LNCaP clone FGC (cell line): ENCODE data around the gene PTK6.

Experiments
- DNase-seq: peaks from one replicate; pipeline ENCODE4 v3.0.0-alpha.2; 2011; ENCODE audit warnings: low read depth
- H3K4me3 ChIP-seq: 2 replicates; pipeline ENCODE4 v1.5.1; 2011; ENCODE audit warnings: mild to moderate bottlenecking, low read depth, low read length, control low read depth
- TF ChIP-seq, protein P1 (sequence below): IDR thresholded peaks from 2 replicates; pipeline ENCODE4 v1.5.1; 2012; ENCODE audit warnings: mild to moderate bottlenecking; ENCODE audit not compliant: control insufficient read depth, insufficient read depth; ENCODE audit errors: extremely low read depth

Gene PTK6

DNA sequence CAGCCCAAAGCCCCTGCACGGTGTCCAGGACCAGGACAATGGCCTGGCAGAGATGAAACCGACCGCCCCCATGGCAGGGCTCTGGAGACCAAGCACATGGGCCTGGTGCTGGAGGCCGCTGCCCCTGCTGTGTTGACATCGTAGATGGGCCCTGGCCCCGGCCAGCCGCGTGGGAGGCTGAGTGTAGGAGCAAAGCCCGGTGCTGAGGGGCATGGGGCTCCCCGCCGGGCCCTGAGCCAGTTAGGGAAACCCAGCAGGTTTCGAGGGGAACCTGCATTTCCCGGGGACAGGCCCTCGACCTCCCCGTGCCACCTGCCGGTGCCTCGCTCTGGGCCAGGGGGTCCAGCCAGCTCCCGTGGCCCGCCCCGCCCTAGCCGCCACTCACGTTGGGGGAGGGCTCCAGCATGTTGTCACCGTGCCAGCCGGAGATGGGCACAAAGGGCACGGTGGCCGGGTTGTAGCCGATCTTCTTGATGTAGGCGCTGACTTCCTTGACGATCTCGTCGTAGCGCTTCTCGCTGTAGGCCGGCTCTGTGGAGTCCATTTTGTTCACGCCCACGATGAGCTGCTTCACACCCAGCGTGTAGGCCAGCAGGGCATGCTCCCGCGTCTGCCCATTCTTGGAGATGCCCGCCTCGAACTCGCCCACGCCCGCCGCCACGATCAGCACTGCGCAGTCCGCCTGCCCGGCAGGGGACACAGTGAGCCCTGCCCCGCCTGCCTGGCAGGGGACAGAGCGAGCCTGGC lies 42.6 kb downstream of the PTK6 start:
- TF ChIP-seq, protein P1, sequence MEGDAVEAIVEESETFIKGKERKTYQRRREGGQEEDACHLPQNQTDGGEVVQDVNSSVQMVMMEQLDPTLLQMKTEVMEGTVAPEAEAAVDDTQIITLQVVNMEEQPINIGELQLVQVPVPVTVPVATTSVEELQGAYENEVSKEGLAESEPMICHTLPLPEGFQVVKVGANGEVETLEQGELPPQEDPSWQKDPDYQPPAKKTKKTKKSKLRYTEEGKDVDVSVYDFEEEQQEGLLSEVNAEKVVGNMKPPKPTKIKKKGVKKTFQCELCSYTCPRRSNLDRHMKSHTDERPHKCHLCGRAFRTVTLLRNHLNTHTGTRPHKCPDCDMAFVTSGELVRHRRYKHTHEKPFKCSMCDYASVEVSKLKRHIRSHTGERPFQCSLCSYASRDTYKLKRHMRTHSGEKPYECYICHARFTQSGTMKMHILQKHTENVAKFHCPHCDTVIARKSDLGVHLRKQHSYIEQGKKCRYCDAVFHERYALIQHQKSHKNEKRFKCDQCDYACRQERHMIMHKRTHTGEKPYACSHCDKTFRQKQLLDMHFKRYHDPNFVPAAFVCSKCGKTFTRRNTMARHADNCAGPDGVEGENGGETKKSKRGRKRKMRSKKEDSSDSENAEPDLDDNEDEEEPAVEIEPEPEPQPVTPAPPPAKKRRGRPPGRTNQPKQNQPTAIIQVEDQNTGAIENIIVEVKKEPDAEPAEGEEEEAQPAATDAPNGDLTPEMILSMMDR = no peak
- H3K4me3 ChIP-seq = no peak overlapping the region
- no peak for DNase-seq

DNA sequence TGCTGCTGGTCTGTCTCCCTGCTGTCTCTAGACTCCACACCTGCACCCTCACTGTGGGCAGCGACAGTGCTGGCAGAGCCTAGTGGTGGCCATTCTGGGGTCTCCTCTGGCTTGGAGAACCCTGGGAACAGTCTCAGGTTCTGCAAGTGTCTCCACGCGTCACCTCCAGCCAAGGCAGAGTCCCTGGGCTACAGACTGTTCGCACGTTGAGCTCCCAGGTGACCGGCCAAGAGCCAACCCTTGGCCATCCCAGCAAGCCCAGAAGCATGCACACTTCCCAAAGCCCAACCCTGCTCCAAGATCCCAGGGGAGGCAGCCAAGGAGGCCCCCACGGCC lies 43.1 kb downstream of the PTK6 start:
- DNase-seq = no peak
- TF ChIP-seq, protein P1 = no peak
- H3K4me3 ChIP-seq = no peak overlapping the region

DNA sequence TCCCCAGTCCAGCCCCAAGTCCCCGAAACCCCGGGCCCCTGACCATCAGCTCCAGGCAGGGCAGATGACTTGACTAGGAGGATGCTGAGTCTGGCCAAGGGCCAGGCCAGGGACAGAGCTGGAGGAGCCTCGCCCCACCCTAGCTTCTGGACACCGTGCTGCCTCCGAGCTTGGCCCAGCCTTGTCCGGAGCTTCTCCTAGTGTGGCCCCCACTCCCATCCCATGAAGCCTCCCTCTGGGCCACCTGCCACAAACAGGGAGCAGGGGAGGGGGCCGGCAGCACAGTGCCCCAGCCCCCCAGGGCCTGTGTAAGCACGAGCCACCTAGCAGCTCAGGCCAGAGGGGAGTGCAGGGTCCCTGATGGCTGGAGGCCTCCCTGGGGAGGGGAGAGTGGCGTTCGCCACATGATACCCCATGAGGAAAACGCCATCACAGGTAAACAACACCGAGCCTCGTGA lies 43.6 kb downstream of the PTK6 start:
- DNase-seq = no peak
- TF ChIP-seq, protein P1 = no peak
- H3K4me3 ChIP-seq = no peak overlapping the region

DNA sequence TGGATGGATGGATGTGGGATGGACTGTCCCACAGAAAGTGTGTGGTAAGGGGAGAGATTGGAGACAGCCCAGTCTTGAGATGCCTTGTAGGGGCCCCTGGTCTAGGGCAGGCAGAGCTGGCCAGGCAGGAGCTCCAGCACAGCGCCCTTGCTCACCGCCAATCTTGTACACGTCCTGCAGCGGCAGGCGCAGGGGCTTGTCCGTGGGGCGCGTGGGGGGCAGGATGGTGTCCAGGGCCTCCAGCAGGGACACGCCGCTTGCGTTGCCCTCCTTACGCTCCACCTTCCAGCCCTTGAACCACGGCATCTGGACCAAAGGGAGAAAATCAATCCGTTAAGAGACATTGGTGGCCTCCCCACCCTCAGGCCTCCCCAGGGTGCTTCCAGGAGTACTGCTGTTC lies 44.2 kb downstream of the PTK6 start:
- TF ChIP-seq, protein P1 = no peak
- no peak for DNase-seq
- H3K4me3 ChIP-seq = no peak overlapping the region

DNA sequence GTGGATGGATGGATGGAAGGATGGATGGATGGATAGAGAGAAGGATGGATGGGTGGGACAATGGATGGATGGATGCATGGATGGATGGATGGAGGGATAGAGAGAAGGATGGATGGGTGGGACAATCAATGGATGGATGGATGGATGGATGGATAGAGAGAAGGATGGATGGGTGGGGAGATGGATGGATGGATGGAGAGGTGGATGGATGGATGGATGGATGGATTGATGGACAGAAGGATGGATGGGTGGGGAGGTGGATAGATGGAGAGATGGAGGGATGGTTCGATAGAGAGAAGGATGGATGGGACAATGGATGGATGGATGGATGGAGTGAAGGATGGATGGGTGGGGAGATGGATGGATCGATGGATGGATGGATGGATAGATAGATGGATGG lies 44.7 kb downstream of the PTK6 start:
- DNase-seq = no peak
- no peak overlapping the region for H3K4me3 ChIP-seq
- TF ChIP-seq, protein P1 = no peak

DNA sequence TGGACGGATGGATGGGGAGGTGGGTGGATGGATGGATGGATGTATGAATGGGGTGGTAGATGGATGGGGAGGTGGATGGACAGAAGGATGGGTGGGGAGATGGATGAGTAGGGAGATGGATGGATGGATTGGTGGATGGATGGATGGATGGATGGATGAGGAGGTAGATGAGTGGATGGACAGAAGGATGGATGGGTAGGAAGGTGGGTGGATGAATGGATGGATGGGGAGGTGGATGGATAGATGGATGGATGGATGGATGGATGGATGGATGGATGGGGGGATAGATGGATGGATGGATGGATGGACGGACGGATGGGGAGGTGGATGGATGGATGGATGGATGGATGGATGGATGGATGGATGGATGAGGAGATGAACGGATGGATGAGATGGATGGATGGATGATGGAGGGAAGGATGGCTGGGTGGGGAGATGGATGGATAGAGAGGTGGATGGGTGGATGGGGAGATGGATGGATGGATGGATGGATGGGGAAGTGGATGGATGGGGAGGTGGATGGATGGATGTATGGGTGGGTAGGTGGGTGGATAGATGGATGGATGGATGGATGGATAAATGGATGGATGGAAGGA lies 45.4 kb downstream of the PTK6 start:
- no peak for DNase-seq
- no peak overlapping the region for H3K4me3 ChIP-seq
- TF ChIP-seq, protein P1 = no peak

DNA sequence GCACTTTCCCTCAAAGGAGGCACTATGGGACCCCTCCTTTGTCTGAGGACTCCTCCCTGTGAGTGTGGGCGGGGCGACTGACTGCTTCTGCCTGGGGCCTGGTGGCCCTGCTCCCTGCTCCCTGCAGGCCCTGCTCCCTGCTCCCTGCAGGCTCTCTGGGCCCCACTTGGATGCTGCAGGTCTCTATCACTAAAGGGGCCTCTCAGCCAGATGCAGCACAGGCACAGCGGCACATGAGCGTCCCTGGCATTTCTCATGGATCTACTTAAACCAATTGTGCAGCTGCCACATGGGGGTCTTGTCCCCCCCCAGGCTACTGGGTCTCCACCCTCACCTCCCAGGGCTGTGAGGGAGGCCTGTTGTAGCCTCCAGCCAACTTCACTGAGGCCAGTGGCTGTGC lies 46.1 kb downstream of the PTK6 start:
- H3K4me3 ChIP-seq = no peak overlapping the region
- TF ChIP-seq, protein P1 = no peak
- DNase-seq = no peak
